MCF 10A (cell line): ENCODE results near the gene FKBP6. TPM values are rescaled to one million over a fixed set of nuclear protein-coding genes. Genes with fewer than 3 reads are reported as not detected.

Experiments
- BruUV-seq: library from RNA; stranded (reverse); fragments of 400-500 nt; replicated peaks from 2 replicates; lab custom pipeline; 2021; lab: Mats Ljungman, UMichigan
- CTCF ChIA-PET: fragments of 300-600 bp; sonication (Branson Sonifier 250); formaldehyde crosslinking; extraction: SDS; loops from one replicate; lab custom pipeline; 2021; ENCODE audit warnings: antibody characterized with exemption, inconsistent platforms; lab: Yijun Ruan, JAX
- POLR2A ChIA-PET: fragments of 300-600, 350-650 bp; sonication (Branson Sonifier 250); formaldehyde crosslinking; extraction: SDS; loops from one replicate; lab custom pipeline; 2020; ENCODE audit warnings: antibody characterized with exemption, inconsistent platforms; lab: Yijun Ruan, JAX
- DNase-seq: peaks from one replicate; pipeline ENCODE4 v3.0.0-alpha.2; 2018; ENCODE audit not compliant: unreplicated experiment
- H3K27ac Mint-ChIP-seq: one replicate; pipeline ENCODE4 v1.8.0; 2022; ENCODE audit warnings: mild to moderate bottlenecking, low read depth, mixed read lengths; ENCODE audit not compliant: unreplicated experiment
- H3K27me3 Mint-ChIP-seq: one replicate; pipeline ENCODE4 v1.8.0; 2022; ENCODE audit warnings: mixed read lengths; ENCODE audit not compliant: insufficient read depth, unreplicated experiment
- H3K36me3 Mint-ChIP-seq: one replicate; pipeline ENCODE4 v1.8.0; 2022; ENCODE audit warnings: mild to moderate bottlenecking, moderate library complexity, mixed read lengths; ENCODE audit not compliant: insufficient read depth, unreplicated experiment
- H3K4me1 Mint-ChIP-seq: one replicate; pipeline ENCODE4 v1.8.0; 2022; ENCODE audit warnings: mixed read lengths; ENCODE audit not compliant: insufficient read depth, unreplicated experiment
- H3K4me3 Mint-ChIP-seq: one replicate; pipeline ENCODE4 v1.8.0; 2022; ENCODE audit warnings: mild to moderate bottlenecking, moderate library complexity, mixed read lengths; ENCODE audit not compliant: unreplicated experiment
- H3K9me3 Mint-ChIP-seq: one replicate; pipeline ENCODE4 v1.8.0; 2022; ENCODE audit warnings: mixed read lengths; ENCODE audit not compliant: unreplicated experiment
- intact Hi-C: fragments of 100-400 bp; cut with micrococcal nuclease; formaldehyde crosslinking; loops from 2 replicates; pipeline ENCODE4 v1.14.1; 2022
- total RNA-seq: library from RNA; stranded (reverse); gene quantifications from 2 replicates; pipeline ENCODE4 v1.2.3, GENCODE V29; 2022
- TF ChIP-seq, protein P1 (sequence below): fragments of 200-600 bp; IDR thresholded peaks from one replicate; pipeline ENCODE4 v1.8.0; 2022; ENCODE audit warnings: antibody characterized with exemption, mild to moderate bottlenecking; ENCODE audit not compliant: unreplicated experiment

FKBP6 gene
- total RNA-seq, 1 experiment from 2014 or later = not detected

DNA sequence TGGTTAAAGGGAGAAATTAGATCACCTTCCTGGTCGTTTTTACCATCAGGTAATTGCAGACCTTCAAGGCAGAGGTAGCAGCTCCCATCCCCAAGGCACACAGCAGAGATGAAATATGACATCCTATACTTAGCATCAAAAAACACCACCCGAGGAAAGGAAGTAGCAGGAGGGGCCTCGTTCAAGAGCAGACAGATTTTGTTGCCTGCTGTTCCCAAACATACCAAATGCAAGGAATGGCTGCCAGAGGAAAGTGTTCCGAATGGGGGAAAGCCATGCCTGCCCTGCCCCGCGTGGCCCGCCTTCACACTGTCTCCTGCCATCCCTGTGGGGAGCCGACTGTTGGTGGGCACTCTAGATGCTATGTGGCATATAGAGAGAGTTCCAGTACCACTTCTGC is 18.0 kb downstream of the FKBP6 start:
- no peak for DNase-seq
- intact Hi-C loops = no loop called here
- Mint-ChIP-seq H3K4me1 (peaks cover 9% of the 10 kb centered on the region), H3K27ac (no peak overlapping the region), H3K9me3 (no peaks in the 10 kb centered on the region), H3K4me3 (no peak overlapping the region), H3K36me3 (no peaks in the 10 kb centered on the region), H3K27me3 (peaks cover 12% of the 10 kb centered on the region)
- ChIA-PET CTCF (no interaction called here), POLR2A (no interaction called here)
- TF ChIP-seq, protein P1, sequence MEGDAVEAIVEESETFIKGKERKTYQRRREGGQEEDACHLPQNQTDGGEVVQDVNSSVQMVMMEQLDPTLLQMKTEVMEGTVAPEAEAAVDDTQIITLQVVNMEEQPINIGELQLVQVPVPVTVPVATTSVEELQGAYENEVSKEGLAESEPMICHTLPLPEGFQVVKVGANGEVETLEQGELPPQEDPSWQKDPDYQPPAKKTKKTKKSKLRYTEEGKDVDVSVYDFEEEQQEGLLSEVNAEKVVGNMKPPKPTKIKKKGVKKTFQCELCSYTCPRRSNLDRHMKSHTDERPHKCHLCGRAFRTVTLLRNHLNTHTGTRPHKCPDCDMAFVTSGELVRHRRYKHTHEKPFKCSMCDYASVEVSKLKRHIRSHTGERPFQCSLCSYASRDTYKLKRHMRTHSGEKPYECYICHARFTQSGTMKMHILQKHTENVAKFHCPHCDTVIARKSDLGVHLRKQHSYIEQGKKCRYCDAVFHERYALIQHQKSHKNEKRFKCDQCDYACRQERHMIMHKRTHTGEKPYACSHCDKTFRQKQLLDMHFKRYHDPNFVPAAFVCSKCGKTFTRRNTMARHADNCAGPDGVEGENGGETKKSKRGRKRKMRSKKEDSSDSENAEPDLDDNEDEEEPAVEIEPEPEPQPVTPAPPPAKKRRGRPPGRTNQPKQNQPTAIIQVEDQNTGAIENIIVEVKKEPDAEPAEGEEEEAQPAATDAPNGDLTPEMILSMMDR = no peak
- BruUV-seq = no TSS peak

GRCh38 chr7:73349763-73350162 is 21.8 kb downstream of the FKBP6 start:
- no peaks in the 10 kb centered on the region for H3K4me1 Mint-ChIP-seq
- H3K27me3 Mint-ChIP-seq = peaks cover 12% of the 10 kb centered on the region
- H3K36me3 Mint-ChIP-seq = peaks cover 4% of the 10 kb centered on the region
- H3K27ac Mint-ChIP-seq = no peak overlapping the region
- TF ChIP-seq, protein P1 = no peak
- intact Hi-C loops = no loop called here
- no peak overlapping the region for H3K4me3 Mint-ChIP-seq
- ChIA-PET CTCF (no interaction called here), POLR2A (no interaction called here)
- H3K9me3 Mint-ChIP-seq = peaks cover 9% of the 10 kb centered on the region
- BruUV-seq = no TSS peak
- no peak for DNase-seq

- BruUV-seq = no TSS peak
- Mint-ChIP-seq H3K9me3 (peaks cover 9% of the 10 kb centered on the region), H3K36me3 (peaks cover 4% of the 10 kb centered on the region), H3K4me1 (no peaks in the 10 kb centered on the region), H3K4me3 (no peak overlapping the region), H3K27ac (no peak overlapping the region), H3K27me3 (peaks cover 12% of the 10 kb centered on the region)
- TF ChIP-seq, protein P1 = no peak
- ChIA-PET CTCF (interaction anchor here (0.6 kb wide), 1 partner anchor 91 kb away, joined by 4 read pairs; no protein-coding TSS in a partner anchor), POLR2A (no interaction called here)
- intact Hi-C loops = no loop called here
- no peak for DNase-seq
These were observed 22.5 kb downstream of the FKBP6 start for GRCh38 chr7:73350306-73351068.

DNA sequence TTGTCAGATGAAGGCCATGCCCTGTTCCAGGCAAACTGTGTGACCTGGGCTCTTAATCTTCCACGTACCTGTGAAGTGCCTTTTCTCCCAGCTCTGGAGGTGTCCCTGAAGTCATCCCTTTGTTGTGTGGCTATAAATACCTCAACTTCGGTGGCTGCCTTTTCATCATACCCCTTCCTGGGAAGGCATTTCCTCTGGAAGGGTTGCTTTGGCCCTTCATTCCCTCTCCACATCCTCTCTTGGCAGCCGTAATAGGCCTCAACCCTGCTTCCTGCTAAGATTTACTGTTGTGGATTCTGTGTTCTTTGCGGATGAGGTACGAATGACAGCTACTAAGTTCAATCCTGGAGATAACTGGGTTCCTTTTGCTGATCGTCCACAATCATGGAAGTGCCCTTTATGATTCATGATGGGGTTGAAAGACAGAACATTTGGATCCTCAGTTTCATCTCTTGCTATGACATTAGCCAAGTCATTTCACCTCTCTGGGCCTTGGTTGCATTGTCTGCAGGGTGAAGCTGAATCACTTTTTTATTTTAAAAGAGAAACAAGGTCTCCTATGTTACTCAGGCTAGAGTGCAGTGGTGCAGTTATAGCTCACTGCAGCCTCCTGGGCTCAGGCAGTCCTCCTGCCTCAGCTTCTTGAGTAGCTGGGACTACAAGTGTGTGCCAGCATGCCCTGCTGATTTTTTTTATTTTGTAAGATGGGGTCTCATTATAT is 23.6 kb downstream of the FKBP6 start:
- no TSS peak for BruUV-seq
- intact Hi-C loops = no loop called here
- Mint-ChIP-seq H3K4me3 (no peak overlapping the region), H3K4me1 (no peaks in the 10 kb centered on the region), H3K36me3 (peaks cover 4% of the 10 kb centered on the region), H3K9me3 (peaks cover 9% of the 10 kb centered on the region), H3K27me3 (peaks cover 12% of the 10 kb centered on the region), H3K27ac (no peak overlapping the region)
- CTCF ChIA-PET = no interaction called here
- POLR2A ChIA-PET = no interaction called here
- no peak for DNase-seq
- TF ChIP-seq, protein P1 = no peak
